Fibroblast of pulmonary artery (primary cell): ENCODE measurements around the gene YEATS2.
"Not testable (repeated sequence)": the region's sequence is repeated elsewhere in the genome, so short reads cannot be mapped to it uniquely, and the experiment has no call there.

Source experiments
- DNase-seq: peaks from one replicate; pipeline ENCODE4 v3.0.0-alpha.2; 2010; ENCODE audit warnings: low read depth
- H3K4me3 ChIP-seq: replicated peaks from 2 replicates; pipeline ENCODE4 v1.5.1; 2011; ENCODE audit warnings: low read depth, mild to moderate bottlenecking, control low read depth, low read length, moderate library complexity
- TF ChIP-seq, protein P1 (sequence below): IDR thresholded peaks from 2 replicates; pipeline ENCODE4 v1.5.1; 2011; ENCODE audit warnings: mild to moderate bottlenecking, control low read depth, low read length, inconsistent platforms; ENCODE audit errors: missing control alignments

Gene YEATS2

DNA sequence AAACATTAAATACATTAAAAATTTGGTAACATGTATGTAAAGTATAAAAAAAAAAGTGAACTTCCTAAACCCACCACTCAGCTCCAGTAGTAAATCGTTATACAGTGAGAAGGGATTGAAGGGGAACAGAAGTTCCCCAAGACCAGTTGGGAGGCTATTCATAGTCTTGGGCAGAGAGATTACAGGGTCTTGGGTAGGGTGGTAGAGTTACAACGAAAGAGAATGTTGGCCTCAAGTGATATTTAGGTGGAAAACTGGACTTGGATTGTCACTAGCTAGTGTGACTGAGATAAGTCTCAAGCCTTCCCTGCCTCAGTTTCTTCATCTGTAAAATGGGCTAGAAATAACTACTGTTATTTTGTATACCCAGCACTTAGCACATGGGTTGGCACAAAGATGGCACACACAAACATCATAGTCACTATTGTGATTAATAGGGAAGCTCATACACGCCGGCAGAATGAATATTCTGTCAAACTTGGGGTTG lies 431 bp upstream of the YEATS2 start:
- TF ChIP-seq, protein P1, sequence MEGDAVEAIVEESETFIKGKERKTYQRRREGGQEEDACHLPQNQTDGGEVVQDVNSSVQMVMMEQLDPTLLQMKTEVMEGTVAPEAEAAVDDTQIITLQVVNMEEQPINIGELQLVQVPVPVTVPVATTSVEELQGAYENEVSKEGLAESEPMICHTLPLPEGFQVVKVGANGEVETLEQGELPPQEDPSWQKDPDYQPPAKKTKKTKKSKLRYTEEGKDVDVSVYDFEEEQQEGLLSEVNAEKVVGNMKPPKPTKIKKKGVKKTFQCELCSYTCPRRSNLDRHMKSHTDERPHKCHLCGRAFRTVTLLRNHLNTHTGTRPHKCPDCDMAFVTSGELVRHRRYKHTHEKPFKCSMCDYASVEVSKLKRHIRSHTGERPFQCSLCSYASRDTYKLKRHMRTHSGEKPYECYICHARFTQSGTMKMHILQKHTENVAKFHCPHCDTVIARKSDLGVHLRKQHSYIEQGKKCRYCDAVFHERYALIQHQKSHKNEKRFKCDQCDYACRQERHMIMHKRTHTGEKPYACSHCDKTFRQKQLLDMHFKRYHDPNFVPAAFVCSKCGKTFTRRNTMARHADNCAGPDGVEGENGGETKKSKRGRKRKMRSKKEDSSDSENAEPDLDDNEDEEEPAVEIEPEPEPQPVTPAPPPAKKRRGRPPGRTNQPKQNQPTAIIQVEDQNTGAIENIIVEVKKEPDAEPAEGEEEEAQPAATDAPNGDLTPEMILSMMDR = no peak
- DNase-seq = no peak

DNA sequence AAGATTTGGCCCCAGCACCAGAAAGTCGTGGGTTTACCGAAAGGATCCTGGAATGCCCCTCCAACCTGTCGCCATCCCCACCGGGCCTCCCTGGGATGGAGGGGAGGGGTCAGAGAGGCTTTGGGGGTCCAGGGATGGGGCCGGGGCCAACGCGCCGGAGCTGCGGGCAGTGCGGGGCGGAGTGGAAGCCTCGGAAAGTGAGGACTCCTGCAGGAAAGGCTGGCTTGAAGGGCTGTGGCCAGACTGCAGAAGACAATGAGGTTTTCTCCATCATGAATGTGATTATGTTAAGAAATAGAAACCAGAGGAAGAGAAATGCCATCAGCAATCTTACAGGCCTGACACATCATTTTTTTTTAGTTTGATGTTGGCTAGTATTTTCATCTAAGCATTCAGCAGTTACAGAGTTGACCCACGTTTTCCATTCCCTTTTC lies 738 bp downstream of the YEATS2 start:
- H3K4me3 ChIP-seq = peak overlapping the region; percentile 95
- peak; percentile 48 for DNase-seq
- TF ChIP-seq, protein P1 = no peak

More for the DNA sequence above, 431 bp upstream of the YEATS2 start:
- H3K4me3 ChIP-seq = peak overlapping the region; percentile 95

DNA sequence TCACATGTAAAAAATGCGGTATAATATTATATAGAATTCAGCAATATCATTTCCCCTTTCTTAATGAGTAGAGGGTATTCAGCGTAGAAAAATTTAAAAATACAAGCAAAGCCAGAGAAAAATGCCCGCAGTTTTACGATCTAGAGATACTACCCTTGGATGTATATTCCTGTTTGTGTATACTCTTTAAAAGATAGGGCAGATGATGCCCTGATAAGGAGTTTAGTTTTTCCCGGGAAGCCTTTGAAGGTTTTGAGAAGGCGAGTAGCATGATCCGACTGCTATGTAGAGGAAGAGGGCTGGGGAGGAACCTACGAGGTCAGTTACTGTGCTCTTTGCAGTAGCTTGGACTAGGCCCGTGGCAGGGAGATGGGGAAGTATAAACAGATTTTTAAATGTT lies 1.2 kb downstream of the YEATS2 start:
- peak overlapping the region; percentile 95 for H3K4me3 ChIP-seq
- TF ChIP-seq, protein P1 = no peak
- DNase-seq = peak; percentile 40

DNA sequence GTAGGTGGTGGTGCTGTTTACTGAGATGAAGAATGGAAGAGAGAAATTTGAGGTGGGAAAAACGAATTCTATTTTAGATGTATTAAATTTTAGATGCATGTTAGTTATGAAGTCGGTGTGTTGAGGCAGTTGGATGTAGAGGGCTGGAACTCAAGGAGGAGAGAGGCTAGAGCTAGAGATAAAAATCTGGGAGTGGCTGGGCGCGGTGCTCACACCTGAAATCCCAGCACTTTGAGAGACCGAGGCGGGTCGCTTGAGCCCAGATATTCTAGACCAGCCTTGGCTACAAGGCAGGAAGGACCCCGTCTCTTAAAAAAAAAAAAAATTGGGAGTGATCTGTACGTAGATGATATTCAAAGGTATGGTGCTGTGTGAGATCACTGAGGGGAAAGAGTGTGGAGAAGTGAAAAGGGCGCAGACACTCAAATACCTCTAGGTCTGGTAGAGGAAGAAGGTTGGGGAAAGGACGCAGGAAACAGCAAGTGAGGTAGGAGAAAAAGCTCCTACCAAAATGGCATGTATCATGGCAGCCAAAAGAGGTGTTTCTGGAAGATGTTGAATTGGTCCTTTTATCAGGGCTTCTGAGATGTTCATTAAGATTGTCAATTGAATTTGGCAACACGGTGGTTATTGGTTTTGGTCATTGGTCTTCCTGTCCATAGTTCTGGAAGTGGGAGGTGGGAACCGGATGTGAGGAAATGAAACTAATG lies 1.8 kb downstream of the YEATS2 start:
- DNase-seq = no peak
- TF ChIP-seq, protein P1 = no peak
- peak overlapping the region; percentile 95 for H3K4me3 ChIP-seq

DNA sequence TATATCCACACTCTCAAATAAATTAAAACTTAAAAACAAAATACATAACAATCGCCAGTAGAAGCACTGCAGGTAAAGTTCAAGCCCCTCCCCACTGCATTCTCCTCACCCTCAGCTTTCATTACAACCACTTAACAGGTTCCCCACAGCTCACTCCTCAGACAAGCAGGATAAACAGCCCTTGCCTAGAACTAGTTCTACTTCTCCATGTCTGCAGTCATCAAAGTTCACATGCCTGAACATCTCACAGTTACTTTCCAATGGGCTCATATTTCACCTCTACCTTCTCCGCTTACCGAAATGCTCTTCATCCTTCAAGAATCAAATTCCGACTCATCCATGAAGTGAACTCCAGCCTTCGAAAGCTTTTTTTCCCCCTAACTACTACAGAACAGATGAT lies 4.1 kb downstream of the YEATS2 start:
- H3K4me3 ChIP-seq = no peak overlapping the region
- no peak for DNase-seq
- TF ChIP-seq, protein P1 = no peak

DNA sequence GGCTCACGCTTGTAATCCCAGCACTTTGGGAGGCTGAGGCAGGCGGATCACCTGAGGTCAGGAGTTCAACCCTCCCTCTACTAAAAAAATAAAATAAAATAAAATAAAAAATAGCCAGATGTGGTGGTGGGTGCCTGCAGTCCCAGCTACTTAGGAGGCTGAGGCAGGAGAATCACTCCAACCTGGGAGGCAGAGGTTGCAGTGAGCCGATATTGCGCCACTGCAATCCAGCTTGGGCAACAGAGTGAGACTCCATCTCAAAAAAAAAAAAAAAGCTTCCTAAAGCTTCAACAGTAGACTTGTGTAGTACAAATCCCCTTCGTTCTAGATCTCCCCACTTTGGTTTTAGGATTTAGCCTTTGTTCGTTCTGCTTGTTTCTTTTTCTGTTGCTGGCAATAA lies 6.3 kb downstream of the YEATS2 start:
- peak; percentile 12 for DNase-seq

DNA sequence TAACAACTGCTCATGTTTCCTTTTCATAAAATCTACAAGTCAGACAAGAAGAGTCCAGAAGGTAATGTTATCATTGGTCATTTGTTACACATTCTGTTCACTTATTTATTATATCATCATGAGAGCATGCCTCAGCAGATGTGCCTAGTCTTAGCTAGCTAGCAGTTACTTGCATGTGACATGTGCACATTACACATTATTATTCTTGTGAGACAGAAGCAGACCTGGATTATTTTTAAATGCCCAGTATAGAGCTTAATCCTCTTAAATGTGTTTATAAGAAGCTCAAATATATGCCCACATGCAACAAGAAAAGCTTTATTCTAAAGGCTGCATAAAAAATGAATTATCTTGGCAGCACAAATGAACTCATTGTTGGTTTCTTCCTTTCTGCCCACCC lies 12.6 kb downstream of the YEATS2 start:
- no peak overlapping the region for H3K4me3 ChIP-seq
- DNase-seq = no peak
- TF ChIP-seq, protein P1 = no peak

More for the DNA sequence above, 6.3 kb downstream of the YEATS2 start:
- not testable (repeated sequence) for H3K4me3 ChIP-seq
